NT2/D1 (cell line): ENCODE data around the gene ABT1.

ENCODE experiments used
- SUZ12 ChIP-seq: IDR thresholded peaks from 2 replicates; pipeline ENCODE4 v1.6.1; 2011; ENCODE audit not compliant: insufficient read length, insufficient read depth; ENCODE audit errors: extremely low read depth
- YY1 ChIP-seq: IDR thresholded peaks from 2 replicates; pipeline ENCODE4 v1.6.1; 2011; ENCODE audit not compliant: insufficient read length, insufficient read depth
- ZNF274 ChIP-seq: IDR thresholded peaks from 2 replicates; pipeline ENCODE4 v1.6.1; 2011; ENCODE audit warnings: mild to moderate bottlenecking, low read depth, low read length

GRCh38 chr6:26576929-26577719 lies 19.6 kb upstream of the ABT1 start:
- TF ChIP-seq YY1 (no peak), SUZ12 (no peak), ZNF274 (no peak)
